Erythroblast (primary cell): Measurements from ENCODE around the gene CFB.

Experiments used
- GATA1 ChIP-seq: IDR thresholded peaks from 2 replicates; pipeline ENCODE4 v1.6.1; 2011; ENCODE audit warnings: low read depth, mild to moderate bottlenecking, control low read depth, low read length, moderate library complexity
- POLR2A ChIP-seq: IDR thresholded peaks from 2 replicates; pipeline ENCODE4 v1.6.1; 2011; ENCODE audit warnings: mild to moderate bottlenecking, low read length

GRCh38 chr6:31965700-31966099 is 19.8 kb downstream of the CFB start:
- TF ChIP-seq POLR2A (no peak), GATA1 (no peak)
